GM19324 (cell line): Measurements from ENCODE around the gene LIFR.
A peak's percentile ranks its signal among the peaks of the same experiment; 100 is the strongest.
"Not testable (repeated sequence)": the region's sequence is repeated elsewhere in the genome, so short reads cannot be mapped to it uniquely, and the experiment has no call there.

Source experiments
- ATAC-seq: cut with Tn5 transposase; IDR thresholded peaks from one replicate; pipeline ENCODE4 v1.9.1; 2021; ENCODE audit warnings: mild to moderate bottlenecking, moderate library complexity; ENCODE audit not compliant: unreplicated experiment, low FRiP score

The LIFR gene

DNA sequence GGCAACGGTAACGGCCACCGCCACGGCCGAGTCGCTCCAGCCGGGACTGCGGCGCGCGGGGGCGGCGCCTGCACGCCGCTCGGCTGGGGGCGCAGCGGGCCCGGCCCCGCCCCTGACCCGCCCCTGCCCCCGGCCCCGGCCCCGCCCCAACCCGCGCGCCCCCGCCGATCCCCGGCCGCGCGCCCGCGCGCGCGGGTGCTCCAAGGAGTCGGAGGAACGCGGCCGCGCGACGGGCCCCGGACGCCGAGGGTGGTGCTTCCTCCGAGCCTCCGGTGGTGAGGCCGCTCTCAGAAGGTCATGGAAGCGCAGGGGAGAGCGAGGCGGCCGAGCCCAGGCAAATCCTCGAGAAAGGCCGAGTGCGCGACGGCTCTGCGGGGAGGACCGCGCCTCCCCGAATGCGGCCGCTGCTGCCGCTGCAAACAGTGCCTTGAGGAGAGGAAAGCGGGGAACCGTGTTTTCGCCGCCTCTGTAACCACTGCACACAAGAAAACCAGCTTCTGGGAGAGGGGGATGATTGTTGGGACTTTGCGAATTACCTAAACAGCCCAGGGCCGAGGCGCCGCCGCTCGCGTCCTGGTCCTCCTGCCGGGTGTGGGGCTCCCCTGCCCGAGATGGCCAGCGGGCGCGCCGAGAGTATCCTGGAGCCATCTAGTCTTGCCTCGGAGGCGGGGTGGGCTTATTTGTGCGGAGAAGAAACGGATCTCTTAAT, at the start of gene LIFR:
Gene LIFR (minus strand): TSS at position 48 of the 709 bp plus-strand sequence. CDS start 25,999 bp downstream, outside the sequence.
- ATAC-seq: peak; percentile 55

- ATAC-seq: no peak
These were observed 49.2 kb upstream of the LIFR start for GRCh38 chr5:38605610-38606009.

DNA sequence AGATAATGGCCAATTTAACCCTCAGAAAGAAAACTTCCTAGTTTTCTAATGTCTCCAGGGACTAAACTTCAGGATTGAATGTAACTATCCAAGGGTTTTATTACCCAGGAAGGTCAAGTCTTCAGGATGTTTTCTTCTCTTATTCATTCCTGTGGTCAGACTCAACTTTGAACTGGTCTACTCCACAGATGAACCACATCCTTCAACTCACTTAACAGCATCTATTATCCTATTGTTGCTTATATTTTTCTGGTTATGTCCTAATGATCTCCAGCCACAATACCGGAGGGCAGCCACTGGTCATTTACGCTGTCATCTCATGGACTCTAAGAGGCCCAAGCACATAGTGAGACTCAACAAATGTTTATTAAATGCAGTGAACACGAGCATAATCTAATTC, 47.2 kb upstream of the LIFR start:
- ATAC-seq: no peak

DNA sequence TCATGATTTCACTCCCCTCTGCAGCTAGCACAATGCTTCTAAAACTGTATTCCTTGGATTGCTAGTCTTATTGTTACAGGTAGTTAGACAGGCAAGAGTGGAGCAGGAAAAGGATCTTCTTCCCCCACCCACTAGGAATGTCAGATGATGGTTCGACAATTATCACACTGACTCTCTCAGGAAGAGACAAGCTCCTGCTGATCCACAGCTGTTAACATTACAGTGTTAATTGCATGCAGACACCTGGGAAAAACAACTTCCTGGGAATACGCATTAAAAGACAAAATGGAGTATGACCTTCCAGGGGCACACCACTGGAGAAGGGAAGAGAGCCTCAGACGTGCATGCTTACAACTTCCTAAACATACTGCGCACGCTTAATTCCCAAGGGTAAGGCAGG, 46.2 kb upstream of the LIFR start:
- ATAC-seq: no peak

DNA sequence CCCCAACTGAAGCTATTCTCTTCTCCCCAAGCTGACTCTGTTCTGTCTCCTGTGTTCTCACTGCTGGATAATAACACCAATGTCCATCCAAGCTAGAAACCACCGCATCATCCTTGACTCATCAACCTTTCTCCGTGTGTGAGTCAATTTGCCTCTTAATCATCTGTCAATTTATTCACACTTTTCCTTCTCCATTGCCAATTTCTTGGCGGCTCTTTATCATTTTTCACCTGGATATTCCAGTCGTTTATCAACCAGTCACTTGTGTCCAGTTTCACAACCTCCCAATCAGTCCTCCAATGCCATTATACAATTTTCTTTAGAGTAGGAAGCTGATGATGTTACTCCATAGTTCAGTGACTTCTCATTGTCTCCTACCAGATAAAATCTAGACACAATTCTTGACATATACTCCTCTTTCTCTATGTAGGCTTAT, 45.4 kb upstream of the LIFR start:
- no peak for ATAC-seq

DNA sequence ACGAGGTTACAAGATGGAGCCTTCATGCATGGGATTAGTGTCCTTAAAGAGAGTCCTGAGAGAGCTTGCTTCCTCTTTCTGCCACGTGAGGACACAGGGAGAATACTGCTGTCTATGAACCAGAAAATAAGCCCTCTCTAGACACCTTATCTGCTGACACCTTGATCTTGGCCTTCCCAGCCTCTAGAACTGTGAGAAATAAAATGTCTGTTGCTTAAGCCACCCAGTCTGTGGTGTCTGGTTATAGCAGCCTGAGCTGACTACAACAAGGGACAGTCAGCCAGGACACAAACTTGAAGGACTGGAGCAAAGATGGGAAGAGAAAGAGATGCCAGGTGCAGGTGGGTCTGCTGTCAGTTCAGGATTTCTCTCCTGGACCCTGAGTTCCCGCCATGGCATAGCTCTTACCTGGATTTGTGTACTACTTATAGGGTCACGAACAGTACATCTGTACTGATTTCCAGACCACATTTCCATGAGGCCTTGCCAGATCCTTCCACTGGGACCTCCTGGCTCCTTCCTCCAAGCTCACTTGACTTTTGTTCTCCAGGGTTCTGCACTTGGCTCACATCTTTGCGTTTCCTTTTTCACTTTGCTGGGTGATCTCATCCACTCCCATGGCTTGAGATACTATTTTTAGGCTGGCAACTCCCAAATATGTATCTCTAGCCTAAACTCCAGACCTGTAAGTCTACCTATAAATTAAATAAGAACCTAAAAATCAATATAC, 44.9 kb upstream of the LIFR start:
- no peak for ATAC-seq

GRCh38 chr5:38600329-38601045, 44.0 kb upstream of the LIFR start:
- ATAC-seq: no peak

DNA sequence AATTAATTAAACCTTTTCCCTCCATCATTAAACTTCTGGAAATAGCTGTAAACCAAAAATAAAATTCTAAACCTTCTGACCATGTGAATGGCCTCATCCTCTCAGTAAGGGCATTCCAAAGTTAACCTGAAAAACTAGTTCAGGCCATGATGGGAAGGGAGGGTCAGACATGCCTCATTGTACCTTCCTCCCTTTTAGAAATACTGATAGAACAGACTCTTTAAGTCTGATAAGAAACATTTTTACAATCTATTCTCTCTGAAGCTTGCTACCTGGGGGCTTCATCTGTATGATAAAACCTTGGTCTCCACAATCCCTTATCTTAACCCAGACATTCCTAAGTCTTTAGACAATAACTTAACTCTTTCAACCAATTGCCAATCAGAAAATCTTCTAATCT, 43.3 kb upstream of the LIFR start:
- not testable (repeated sequence) for ATAC-seq

GRCh38 chr5:38598994-38599617, 42.7 kb upstream of the LIFR start:
- ATAC-seq: no peak

GRCh38 chr5:38598296-38598993, 42.0 kb upstream of the LIFR start:
- ATAC-seq: no peak

DNA sequence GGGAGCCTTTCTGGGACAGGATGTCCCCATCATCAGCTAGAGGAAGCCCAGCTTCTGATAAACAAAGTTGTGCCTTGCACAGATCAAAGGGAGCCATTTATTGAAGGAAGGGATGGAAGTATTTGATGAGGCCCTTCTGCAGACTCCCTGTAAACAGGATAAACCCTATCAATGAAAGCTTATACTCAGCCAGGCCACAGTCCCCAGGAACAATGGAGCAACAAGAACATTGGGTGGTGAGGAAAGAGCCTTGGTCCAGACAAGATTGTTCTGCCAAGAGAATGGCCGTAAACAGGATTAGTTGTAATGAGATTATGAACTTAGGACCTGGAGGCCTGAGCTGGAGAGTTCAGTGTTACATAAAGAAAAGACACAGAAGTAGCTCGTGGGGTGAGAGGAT, 40.5 kb upstream of the LIFR start:
- ATAC-seq: no peak

DNA sequence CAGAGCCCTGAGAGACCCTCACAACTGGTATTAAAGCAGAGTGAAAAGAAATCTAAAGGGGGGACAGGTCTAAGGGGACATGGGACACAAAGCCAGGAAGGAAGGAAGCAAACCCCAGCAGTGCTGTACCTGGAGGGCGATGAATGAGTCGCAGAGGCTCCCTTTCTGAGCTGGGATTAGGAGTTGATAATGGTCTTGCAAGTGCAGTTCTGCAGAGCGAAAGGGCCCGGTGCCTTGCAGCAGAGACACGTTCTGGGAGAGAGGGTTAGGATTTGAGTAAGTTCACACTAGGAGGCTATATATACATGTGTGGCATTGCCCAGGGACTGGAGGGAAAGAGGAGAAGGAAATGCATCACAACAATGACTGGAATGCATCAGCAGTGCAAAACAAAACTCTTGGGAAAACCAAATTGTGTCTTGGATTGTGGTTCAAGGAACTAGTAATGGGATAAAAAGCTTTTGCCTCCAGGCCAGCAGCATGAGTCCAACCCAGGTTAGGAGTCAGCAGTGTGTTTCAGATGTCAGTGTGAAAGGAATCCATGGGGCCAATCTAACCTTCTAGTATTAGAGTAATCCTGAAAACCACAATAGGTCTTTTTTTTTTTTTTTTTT, 38.8 kb upstream of the LIFR start:
- ATAC-seq: no peak

- ATAC-seq: no peak
These were observed 37.5 kb upstream of the LIFR start for GRCh38 chr5:38593959-38594358.

- no peak for ATAC-seq
These were observed 35.0 kb upstream of the LIFR start for GRCh38 chr5:38591523-38591849.

DNA sequence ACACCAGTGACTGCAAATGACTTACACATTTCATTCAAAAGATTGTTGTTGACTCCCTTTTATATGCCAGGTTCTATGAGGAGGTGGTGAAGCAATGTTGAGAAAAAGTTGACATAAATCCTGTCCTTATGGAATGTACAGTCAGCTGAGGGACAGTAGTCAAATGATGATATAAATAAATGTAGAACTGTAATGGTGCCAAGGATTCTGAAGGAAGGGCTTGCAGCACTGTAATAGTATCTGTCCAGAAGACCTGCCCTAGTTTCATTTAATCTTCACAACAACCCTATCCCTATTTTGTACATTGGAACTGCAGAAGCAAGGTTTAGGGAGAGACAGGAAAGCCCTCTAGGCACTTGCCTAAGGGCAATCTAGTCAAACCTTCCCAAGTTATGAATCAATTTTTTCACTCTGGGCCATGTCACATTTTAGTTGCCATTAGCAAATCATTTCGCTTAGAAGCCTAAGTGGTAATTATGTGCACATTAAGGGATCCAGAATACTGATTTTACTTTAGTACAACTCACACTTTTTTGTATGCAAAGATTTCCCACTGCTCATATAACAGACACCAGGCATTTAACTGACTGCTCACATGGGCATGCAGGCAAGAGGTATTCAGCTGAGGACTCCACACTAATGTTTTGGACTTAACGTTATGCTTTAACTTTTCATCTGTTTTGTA, 34.5 kb upstream of the LIFR start:
- ATAC-seq: no peak

DNA sequence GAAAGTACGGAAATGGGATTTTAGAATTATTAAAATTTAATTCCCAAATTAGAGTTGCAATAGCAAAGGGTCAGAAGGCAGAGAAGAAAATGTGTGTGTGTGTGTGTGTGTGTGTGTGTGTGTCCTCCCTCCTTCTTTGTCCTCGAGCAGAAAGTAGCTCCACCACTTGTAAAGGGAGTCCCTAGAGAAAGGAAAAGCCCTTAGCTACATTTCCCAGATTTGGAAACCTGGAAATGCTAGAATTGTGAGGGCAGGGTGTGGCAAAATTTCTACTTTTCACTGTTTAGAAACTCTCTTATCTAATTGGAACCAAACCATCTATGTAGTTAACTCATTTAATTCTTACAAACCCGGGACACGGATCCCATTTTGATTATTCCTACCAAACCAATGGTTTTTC, 33.2 kb upstream of the LIFR start:
- ATAC-seq: no peak

GRCh38 chr5:38585816-38586215, 29.4 kb upstream of the LIFR start:
- no peak for ATAC-seq

DNA sequence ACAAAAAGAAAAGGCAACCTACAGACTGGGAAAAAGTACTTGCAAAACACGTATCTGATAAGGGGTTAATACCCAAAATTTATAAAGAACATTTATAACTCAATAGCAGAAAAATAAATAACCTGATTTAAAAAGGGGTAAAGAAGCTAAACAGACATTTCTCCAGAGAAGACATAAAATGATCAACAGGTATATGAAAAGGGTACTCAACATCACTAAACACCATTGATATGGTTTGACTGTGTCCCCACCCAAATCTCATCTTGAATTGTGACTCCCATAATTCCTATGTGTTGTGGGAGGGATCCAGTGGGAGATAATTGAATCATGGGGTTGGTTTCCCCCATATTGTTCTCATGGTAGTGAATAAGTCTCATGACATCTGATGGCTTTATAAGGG, 27.1 kb upstream of the LIFR start:
- ATAC-seq: no peak

DNA sequence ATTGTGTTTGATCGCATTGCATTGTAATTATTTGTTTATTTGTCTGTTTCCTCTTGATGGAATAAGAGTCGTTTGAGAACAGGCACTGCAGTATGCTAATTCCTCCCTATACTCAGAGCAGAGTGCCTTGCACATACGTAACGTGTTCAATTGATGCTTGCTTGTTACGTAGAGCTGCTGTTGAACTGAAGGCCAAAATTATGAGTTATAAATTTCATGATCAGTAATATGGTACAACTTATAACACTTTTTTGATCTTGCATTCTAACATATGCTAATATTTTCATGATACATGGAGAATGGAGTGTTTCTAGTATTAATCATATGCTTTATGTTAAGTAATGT, 26.5 kb upstream of the LIFR start:
- no peak for ATAC-seq
